HEK293T (cell line): ENCODE results near the gene IL4R.

Source experiments
- ARNT ChIP-seq: fragments of 450-650 bp; IDR thresholded peaks from 2 replicates; pipeline ENCODE4 v1.6.1; 2017; ENCODE audit warnings: mild to moderate bottlenecking
- BHLHE40 ChIP-seq: fragments of 450-650 bp; IDR thresholded peaks from 2 replicates; pipeline ENCODE4 v1.6.1; 2016; ENCODE audit warnings: mild to moderate bottlenecking, moderate library complexity, borderline replicate concordance
- CTBP1 ChIP-seq: fragments of 450-650 bp; IDR thresholded peaks from 2 replicates; pipeline ENCODE4 v1.6.1; 2016; ENCODE audit warnings: borderline replicate concordance
- ELF4 ChIP-seq: fragments of 450-650 bp; IDR thresholded peaks from 2 replicates; pipeline ENCODE4 v1.6.1; 2017; ENCODE audit warnings: antibody characterized with exemption
- FOXA1 ChIP-seq: fragments of 450-650 bp; IDR thresholded peaks from 2 replicates; pipeline ENCODE4 v1.6.1; 2016; ENCODE audit warnings: mild to moderate bottlenecking
- FOXK2 ChIP-seq: fragments of 450-650 bp; IDR thresholded peaks from 2 replicates; pipeline ENCODE4 v1.6.1; 2016; ENCODE audit warnings: mild to moderate bottlenecking
- FOXM1 ChIP-seq: fragments of 450-650 bp; IDR thresholded peaks from 2 replicates; pipeline ENCODE4 v1.6.1; 2017; ENCODE audit warnings: mild to moderate bottlenecking, borderline replicate concordance
- NFRKB ChIP-seq: fragments of 450-650 bp; IDR thresholded peaks from 2 replicates; pipeline ENCODE4 v1.6.1; 2016; ENCODE audit warnings: mild to moderate bottlenecking, moderate library complexity
- PKNOX1 ChIP-seq: fragments of 450-650 bp; IDR thresholded peaks from 2 replicates; pipeline ENCODE4 v1.6.1; 2016
- SP1 ChIP-seq: fragments of 450-650 bp; IDR thresholded peaks from 2 replicates; pipeline ENCODE4 v1.6.1; 2017
- TARDBP ChIP-seq: fragments of 450-650 bp; IDR thresholded peaks from 2 replicates; pipeline ENCODE4 v1.6.1; 2016

GRCh38 chr16:27344721-27345120, 30.9 kb downstream of the IL4R start:
- TF ChIP-seq PKNOX1 = no peak
- TF ChIP-seq FOXA1 = no peak
- TF ChIP-seq BHLHE40 = no peak
- no peak for TF ChIP-seq SP1
- no peak for TF ChIP-seq ARNT
- TF ChIP-seq ELF4 = no peak
- TF ChIP-seq TARDBP = no peak
- TF ChIP-seq NFRKB = no peak
- no peak for TF ChIP-seq FOXK2
- no peak for TF ChIP-seq FOXM1
- no peak for TF ChIP-seq CTBP1
